Erythroblast (primary cell): ENCODE results near the gene USP17L13.
"Not testable (repeated sequence)": the region's sequence is repeated elsewhere in the genome, so short reads cannot be mapped to it uniquely, and the experiment has no call there.

ENCODE experiments used
- GATA1 ChIP-seq: IDR thresholded peaks from 2 replicates; pipeline ENCODE4 v1.6.1; 2011; ENCODE audit warnings: low read depth, mild to moderate bottlenecking, control low read depth, low read length, moderate library complexity
- POLR2A ChIP-seq: IDR thresholded peaks from 2 replicates; pipeline ENCODE4 v1.6.1; 2011; ENCODE audit warnings: mild to moderate bottlenecking, low read length

DNA sequence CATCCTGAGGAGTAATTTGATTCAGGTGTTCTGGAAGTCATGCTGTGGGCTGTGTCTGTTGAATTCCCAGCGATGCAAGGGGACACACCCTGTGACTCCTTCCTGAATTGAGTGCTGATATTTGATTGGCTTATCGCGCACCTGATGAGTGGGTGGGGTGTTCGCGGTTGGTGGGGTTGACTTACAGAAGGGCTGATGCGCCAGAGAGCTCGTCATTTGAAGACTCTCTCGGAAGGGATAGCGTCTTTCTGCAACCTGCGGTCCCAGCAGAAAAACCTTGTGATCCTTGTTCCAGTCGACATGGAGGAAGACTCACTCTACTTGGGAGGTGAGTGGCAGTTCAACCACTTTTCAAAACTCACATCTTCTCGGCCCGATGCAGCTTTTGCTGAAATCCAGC, 37.9 kb downstream of the USP17L13 start, which contains the start of gene USP17L21:
- TF ChIP-seq POLR2A, GATA1: not testable (repeated sequence)
